ENCODE results near the gene ARMH2. TPM values are rescaled to one million over a fixed set of nuclear protein-coding genes. Genes with fewer than 3 reads are reported as not detected.

ARMH2 gene
- polyA plus RNA-seq, 1 donor from 2014 or later: 0.73 TPM

Other genes starting within 250 kb of the ARMH2 start
- 8.3 and 8.5 TPM in 2 replicates for gene KIAA0319, start 152.7 kb downstream of the ARMH2 start, polyA plus RNA-seq
- gene TDP2, start 132.0 kb downstream of the ARMH2 start, polyA plus RNA-seq: 49.0 and 53.4 TPM in 2 replicates
- gene ACOT13, start 131.8 kb downstream of the ARMH2 start, polyA plus RNA-seq: 9.9 and 14.2 TPM in 2 replicates
- gene C6orf62, start 79.8 kb downstream of the ARMH2 start, polyA plus RNA-seq: 105 and 107 TPM in 2 replicates
- gene GMNN, start 24.0 kb downstream of the ARMH2 start, polyA plus RNA-seq: 11.5 and 13.8 TPM in 2 replicates
- gene RIPOR2, start 137.0 kb upstream of the ARMH2 start, polyA plus RNA-seq: 77.6 and 83.8 TPM in 2 replicates

Measured in neural cell (in vitro differentiated cells).